GM19351 (cell line): Measurements from ENCODE around the gene ARSJ.
"Not testable (repeated sequence)": the region's sequence is repeated elsewhere in the genome, so short reads cannot be mapped to it uniquely, and the experiment has no call there.

ENCODE experiments used
- ATAC-seq: cut with Tn5 transposase; IDR thresholded peaks from one replicate; pipeline ENCODE4 v1.9.1; 2021; ENCODE audit warnings: mild to moderate bottlenecking, moderate library complexity; ENCODE audit not compliant: unreplicated experiment

Gene ARSJ

DNA sequence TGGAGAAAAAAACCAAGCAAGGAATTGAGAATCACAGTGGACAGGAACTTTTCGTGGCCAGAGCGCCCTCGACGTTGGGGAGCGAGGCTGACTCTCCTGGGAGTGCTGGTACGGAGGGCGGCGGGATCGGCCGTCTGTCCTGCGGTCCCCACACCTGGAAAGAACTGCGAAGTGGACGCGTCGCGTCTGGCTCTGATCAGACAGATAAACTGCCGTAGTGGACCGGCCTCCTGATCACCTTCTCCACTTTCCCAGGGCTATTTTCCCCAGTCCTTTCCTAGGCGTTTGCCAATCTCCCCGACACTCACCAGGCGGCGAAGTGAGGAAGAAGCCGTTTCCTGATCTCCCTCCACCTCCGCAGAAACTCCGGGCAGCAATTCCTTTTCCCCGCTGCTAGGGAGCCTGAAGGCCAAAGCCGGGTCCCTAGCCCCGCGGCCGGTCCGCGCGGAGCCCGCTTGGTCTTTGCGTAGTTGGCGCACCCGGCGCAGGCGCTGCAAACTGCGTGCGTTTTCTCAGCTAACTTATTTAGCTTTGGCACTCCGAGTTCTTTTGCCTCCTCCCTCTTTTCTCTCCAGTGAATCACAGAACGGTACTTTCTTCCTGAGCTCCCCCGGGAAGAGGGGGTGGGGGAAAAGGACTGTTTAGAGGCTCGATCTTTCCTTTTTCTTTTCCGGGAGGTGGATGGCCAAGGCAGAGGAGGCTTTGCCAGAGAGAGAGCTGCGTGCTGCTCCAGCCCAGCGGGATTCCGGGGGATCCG is at the start of gene ARSJ:
Gene ARSJ (minus strand): TSS at position 500 of the 757 bp plus-strand sequence. CDS start 813 bp downstream, outside the sequence.
- ATAC-seq: no peak

DNA sequence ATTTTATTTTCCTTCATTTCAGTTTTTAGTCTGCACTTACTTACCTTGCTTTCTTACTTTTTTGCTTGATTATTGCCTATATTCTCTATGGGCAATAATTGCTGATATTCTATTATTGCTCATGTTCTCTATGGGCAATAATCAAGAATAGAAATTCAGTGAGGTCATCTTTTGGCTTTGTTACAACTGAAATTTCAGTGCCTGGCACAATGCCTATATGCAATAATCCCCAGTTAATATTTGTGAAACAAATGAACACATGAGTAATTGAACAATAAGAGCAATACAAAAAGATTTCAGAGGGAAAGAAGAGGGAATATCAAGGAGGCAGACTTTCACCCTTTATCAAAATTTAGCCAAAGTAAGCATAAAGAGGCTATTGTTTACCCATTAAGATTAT is 48.6 kb upstream of the ARSJ start:
- no peak for ATAC-seq

DNA sequence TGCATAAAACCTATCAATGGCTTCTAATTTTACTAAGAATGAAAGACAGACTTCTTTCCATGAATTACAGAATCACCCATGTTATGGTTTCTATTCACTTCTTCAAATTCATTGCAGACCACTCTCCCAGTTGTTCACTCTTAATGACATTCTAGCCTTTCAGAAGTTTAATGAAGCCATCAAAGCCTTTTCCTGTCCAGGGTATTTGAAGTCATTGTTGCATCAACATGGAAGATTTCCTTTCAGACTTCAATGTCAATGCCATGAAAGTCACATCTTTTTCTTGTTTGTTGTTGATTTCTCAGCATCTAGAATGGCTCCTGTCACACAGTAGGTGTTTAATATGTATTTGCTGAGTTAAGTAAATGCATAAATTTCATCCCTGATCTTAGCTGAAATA is 48.1 kb upstream of the ARSJ start:
- ATAC-seq: no peak

DNA sequence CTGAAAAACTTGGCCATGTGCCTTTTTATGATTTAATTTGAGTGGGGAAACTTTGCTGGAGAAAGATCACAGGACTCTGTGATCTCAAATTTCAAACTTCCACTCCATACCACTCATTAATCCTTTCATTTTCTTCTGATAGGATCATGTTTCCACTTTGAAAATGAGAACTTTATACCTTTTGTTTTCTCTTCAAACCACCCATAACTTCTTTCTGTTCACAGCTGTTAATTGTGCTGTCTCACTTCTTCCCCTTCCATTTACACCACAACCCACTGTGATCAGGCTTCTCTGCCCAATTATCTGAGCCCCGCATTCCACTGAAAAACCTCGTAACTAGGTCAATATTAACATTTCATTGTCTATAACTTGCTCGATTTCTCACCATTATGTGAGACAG is 47.0 kb upstream of the ARSJ start:
- ATAC-seq: no peak

DNA sequence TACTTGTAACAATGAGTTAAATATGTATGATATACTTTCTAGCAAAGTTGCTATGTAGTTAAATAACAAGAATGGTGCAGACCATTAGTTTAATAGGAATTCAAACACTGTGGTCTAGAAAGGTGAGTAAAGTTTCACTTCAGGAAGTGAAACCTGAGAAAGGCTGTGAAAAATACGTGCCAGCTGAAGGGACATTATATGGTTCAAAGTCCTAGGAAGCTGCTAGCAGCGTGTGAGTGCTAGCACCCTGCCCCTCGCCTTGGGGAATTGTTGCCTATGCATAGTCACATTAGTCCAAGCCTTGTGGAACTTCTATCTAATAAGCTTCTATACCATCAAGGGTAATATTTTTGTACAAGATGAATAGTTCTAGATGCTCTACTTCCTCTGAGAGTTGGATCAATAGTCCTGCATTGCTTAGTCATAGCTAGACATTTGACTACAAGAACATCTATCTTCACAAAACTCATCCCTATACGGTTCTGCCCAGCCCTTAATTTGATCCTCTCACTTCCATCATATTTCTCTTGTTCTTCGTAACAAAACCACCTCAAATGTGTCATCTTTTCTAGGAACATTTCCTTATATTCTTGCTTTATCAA is 45.8 kb upstream of the ARSJ start:
- ATAC-seq: peak; percentile 90

DNA sequence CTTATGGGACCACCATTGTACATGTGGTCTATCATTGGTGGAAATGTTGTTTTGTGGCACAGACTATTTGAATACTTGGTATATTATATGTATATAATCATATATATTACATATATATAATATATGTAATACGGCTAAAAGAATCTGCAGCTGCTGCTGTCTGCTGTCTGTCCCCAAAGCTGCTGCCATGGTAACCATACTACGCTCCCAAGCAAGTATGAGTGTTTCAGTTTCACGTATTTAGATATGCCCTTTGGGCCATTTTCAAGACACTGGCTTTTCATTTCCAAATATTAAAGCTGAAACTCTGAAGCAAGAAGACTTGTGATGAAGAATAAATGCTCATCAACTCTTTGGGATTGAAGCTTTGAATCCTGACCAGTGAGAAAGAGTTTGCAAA is 42.0 kb upstream of the ARSJ start:
- no peak for ATAC-seq

DNA sequence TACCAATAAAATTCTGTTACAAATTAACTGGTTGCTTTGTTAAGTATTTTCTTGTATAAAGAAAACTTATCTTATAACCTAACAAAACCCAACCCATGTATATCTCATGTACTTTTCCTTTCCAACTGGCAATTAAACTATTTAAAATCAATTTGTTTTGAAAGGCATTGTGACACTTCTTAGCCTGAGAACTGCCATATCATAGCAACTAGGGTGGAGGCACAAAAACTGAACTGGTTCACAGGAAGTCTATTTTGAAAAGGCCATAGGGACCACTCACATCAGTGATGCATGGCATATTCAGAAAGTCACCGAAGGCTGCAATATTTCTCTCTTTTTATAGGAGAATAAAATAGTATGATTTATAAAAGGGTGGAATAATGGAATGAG is 40.5 kb upstream of the ARSJ start:
- ATAC-seq: no peak

DNA sequence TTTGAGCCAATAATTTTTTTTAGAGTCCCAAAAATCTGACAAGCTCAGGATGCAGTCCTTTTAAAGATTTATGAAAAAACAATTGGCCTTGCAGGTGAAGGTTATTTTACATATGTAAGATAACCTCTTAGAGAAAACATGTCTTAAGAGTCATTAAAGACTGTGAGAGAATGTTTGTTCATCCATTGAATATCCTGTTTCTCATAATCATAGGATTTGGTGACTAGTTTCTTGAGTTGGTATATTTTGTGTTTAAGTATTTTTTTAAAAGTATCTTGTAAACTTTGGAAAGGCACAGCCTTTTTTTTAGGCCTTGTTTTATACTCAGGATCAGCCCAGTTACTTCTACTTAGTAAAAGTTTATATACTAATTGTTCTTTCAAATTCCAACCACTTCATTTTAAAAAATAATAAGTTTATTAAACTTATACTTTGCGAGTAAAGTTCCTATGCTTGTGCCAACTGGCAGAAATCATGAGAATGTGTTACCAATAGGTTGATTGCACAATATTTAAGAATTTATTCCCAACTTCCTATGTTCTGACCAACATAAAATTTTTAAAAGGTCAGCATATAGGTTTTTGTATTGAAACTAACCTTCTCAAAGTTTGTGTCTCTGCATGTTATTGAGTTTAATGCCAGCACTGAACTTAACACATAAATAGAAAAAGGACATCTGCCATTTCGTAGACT is 40.0 kb upstream of the ARSJ start:
- no peak for ATAC-seq

DNA sequence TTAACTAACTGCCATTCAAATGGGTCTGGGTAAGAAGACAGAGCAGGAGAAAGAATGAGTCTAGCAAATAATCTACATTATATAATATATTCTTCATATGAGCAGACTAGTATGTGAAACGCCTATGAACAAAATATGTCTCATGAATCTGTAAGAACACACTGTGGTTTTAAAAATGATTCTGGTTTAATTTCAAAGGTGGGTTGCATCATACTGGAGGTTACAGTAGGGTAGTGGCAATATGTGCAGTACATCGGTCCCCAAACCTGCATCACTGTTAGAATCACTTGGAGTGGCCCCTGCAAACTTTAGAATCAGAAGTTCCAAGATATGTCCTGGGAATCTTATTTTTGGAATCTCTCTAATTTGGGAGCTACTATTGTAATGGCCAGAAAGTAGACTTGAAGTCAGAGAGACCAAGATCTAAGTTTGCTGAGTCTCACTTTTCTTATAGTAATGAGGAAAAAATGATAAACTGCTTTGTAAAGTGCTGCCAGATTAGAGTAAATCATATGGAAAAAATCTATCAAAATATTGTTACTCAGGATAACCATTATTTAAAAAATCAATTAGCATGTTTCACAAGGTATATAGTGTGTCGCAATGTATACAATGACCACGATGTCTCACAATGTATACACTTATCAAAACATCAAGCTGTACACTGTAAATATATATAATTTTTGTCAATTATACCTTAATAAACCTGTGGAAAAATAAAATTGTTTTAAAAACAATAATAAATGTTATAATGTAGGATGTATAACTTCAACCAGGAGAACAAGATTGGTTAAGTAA is 37.9 kb upstream of the ARSJ start:
- ATAC-seq: no peak

DNA sequence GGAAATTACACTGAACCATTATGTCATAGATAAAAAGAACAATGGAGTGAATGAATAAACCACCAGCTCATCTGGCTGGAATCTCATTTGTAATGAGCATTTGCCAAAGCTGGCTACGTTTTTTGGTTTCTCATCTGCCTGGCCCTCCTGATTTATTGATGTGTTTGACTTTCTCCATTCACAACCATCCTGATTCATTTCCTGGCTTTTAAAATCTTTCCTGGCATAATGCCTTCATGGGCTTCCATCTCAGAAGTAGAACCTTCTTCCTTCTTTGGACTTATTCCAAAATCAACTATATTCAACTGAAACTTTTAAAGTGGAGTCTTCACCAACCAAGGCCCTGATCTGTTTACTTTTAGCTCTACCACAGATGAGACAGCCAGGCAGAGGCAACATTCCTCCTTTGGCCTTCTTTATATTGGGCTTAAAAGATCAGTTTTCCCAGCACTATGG is 36.0 kb upstream of the ARSJ start:
- ATAC-seq: no peak

DNA sequence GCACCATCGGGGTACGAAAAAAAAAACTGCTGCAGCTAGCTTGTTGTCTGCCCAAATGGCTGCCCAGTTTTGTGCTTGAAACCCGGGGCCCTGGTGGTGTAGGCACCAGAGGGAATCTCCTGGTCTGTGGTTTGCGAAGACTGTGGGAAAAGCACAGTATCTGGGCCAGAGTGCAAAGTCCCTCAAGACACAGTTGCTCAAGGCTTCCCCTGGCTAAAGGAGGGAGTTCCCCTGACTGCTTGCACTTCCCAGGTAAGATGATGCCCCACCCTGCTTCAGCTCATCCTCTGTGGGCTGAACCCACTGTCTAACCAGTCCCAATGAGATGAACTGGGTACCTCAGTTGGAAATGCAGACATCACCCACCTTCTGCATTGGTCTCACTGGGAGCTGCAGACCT is 33.8 kb upstream of the ARSJ start:
- ATAC-seq: not testable (repeated sequence)

DNA sequence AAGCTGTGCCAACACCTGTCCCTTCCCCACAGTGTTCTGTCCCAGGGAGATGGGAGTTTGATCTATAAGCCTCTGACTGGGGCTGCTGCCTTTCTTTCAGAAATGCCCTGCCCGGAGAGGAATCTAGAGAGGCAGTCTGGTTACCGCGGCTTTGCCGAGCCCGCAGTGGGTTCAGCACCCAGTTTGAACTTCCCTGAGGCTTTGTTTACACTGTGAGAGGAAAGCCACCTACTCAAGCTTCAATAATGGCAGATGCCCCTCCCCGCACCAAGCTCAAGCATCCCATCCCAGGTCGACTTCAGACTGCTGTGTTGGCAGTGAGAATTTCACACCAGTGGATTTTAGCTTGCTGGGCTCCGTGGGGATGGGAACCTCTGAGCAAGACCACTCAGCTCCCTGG is 33.3 kb upstream of the ARSJ start:
- no peak for ATAC-seq

DNA sequence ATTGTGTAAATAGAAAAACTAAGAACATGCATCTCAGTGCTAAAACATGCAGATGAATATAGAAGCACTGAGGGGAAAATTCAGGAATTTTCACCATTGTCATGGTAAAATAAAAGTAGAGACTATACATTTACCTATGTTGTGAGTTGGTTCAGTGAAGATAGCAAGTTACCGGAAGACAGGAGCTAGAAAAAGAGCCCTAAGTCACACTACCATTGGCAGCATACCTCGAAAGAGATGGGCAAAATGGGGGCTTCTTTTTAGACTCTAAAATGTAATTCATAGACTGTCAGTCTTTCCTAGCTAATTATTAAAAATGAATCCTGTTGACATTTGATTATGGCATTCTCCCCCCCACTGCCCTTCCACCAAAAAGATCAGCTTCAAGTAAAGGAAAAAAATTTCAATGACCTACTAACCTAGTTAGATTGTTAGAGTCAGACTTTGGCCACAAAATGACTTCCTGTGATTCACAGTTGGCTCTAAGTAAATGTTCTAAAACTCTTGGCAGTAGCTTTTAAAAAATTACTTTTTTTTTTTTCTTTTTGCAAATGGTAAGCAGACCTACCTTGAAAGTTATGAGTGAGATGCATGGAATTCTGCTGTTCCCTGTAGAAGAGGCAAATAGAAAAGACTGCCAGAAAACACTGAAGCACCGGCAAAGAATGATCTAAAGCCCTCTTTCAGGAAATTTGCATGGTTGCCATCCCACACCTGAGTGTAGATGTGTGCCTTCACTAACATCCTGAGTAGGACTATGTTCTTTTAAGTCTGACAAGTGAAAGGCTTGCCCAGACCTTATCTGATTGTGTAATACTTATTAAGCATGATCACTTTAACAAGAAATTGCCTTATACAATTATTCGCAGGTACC is 26.4 kb upstream of the ARSJ start:
- no peak for ATAC-seq

DNA sequence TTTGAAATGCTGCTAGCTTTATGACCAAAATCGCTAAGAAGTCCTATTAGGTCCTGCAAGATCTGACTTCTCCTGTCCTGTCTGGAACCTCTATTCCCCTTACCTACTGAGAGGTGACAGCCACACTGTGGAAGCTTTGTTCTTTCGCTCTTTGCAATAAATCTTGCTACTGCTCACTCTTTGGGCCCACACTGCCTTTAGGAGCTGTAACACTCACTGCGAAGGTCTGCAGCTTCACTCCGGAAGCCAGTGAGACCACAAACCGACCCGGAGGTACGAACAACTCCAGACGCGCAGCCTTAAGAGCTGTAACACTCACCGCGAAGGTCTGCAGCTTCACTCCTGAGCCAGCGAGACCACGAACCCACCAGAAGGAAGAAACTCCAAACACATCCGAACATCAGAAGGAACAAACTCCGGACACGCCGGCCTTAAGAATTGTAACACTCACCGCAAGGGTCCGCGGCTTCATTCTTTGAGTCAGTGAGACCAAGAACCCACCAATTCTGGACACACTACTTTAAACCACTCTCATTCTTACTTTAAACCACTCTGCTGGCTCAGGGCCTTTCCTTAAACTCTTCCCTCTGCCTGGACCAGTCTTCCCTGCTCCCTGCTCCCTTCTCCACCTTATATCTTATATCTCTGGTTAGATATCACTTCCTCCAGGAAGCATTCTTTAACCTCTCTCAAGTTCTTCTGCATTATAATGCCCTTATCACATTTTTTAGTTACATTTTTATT is 25.2 kb upstream of the ARSJ start:
- not testable (repeated sequence) for ATAC-seq

DNA sequence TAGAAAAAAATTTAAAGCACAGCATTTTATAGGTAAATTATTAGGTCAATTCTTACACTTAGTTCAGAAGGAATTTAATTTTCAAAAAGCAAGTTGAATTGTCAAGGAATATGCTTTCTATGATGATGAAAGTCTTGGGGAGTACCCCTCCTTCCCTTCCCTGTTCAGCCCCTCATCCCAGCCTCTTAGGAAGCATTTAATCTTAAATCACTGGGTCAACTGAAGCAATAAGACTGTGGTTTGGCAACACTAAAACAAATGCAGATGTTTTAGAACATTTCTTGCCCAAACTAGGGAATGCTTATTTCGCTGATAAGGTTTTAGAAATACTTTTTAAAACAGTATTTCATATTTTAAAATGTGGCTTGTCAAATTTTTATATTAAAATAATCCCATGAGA is 19.1 kb upstream of the ARSJ start:
- no peak for ATAC-seq

DNA sequence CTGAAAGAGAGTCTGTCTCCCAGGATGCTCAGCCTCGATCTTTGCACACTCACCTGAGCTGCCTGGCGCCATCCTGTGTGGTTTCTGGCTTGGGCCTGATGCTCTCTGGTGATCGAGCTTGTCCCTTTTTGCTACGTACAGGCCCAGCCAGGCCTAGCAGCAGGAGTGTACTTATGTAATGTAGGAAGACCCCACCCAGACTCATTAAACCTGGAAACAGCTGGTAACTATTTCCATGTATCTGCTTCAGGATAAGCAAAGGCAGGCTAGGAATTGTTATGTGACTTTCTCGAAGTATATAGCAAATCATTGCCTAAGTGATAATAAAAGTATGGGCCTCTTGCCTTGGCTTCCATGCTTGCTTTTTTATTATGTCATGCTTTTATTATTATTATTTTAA is 18.6 kb upstream of the ARSJ start:
- ATAC-seq: no peak

DNA sequence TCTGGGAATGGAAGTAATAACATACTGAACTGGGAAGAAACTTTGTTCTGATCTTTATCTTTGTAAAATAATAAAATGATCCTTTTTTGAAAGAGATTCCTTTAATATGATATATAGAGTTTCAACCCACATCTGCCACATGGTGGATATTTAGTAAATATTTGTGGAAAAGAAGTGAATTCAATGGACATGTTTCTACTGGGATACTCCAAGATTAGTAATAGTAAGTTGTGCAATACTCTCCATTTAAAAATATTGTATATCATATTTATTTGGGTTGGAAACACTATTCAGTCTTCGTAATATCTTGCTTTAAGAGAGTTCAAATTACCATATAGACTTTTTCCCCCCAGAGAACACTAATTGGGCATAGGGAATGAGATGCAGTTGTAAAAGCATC is 17.8 kb upstream of the ARSJ start:
- no peak for ATAC-seq

DNA sequence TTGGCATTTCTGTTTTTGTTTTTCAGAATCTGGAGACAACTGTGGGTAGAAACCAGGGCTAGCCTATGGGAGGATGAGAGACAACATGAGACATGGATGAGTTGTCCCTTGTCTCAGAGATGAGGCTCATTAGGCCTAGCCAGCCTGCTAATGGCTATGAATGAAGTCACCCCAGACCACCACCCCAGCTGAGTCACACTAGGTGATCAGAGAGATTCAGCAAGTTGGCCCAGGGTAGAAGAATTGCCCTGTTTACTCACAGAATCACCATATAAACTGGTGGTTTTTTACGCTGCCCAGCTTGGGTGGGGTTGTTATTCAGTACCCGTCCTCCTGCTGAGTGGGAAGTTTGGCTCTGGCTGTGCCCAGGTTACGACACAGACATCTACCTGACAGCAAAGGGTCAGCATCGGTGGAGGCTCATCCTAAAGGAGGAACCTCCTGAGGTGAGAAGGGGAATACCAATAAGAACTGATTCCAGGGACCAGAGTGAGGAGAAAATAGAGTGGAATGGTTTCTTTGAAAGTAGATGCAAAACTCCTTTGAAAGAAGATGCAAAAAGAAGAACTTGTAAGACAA is 17.2 kb upstream of the ARSJ start:
- no peak for ATAC-seq

DNA sequence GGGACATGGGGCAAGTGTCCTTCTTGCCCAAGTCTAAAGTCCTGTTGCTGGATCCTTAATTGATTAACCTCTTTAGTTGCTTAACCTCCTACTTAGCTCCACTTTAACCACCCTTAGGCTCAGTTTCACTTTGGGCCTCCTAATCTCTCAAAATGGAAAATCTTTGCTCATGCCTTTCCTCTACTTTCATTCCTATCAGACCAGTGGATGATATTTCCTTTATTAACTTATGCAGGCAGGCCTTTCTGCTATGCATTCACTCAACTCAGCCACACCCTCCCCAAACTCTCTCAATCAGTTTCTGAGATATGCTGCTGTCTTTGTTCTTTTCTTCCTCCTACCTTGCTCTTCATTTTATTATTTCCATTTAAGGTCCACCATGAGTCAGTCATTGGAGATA is 14.4 kb upstream of the ARSJ start:
- ATAC-seq: no peak
